Prostate gland (tissue), 2 donors: ENCODE results near the gene RAI1.

Source experiments
- CTCF ChIP-seq, 4 experiments: fragments of 200-600 bp in 2 of 4; fragments of 450-650 bp in 2 of 4; sonication (generic) in 2 of 4; IDR thresholded peaks; 1 replicate in 3 of 4; 2 replicates in 1 of 4; pipeline ENCODE4 v1.5.1; 2016 to 2019; ENCODE audit warnings: antibody characterized with exemption in 4 of 4, mild to moderate bottlenecking in 2 of 4, moderate library complexity in 2 of 4
- POLR2A ChIP-seq: fragments of 450-650 bp; IDR thresholded peaks from one replicate; pipeline ENCODE4 v1.6.1; 2016; ENCODE audit warnings: antibody characterized with exemption, mild to moderate bottlenecking

GRCh38 chr17:17818088-17818526 lies 136.8 kb downstream of the RAI1 start:
- no peak for TF ChIP-seq POLR2A
- no peak for TF ChIP-seq CTCF (IDR thresholded peaks at IDR 0.05)
